Measurements from ENCODE around the gene SERPIND1.
A peak's percentile ranks its signal among the peaks of the same experiment; 100 is the strongest.
"Not testable (repeated sequence)": the region's sequence is repeated elsewhere in the genome, so short reads cannot be mapped to it uniquely, and the experiment has no call there.

Gene SERPIND1

GRCh38 chr22:20766530-20766929 is 7.4 kb upstream of the SERPIND1 start:
- DNase-seq (ENCODE audit: low read depth, low spot score): no peak
- no peak overlapping the region for H3K4me3 ChIP-seq (ENCODE audit: low read length)

GRCh38 chr22:20769496-20769826 is 4.5 kb upstream of the SERPIND1 start:
- H3K4me3 ChIP-seq (ENCODE audit: low read length); DNase-seq (ENCODE audit: low read depth, low spot score): not testable (repeated sequence)

- H3K4me3 ChIP-seq (ENCODE audit: low read length): no peak overlapping the region
- DNase-seq (ENCODE audit: low read depth, low spot score): no peak
Observed at GRCh38 chr22:20771918-20772625, 1.8 kb upstream of the SERPIND1 start.

GRCh38 chr22:20774882-20775281 is 969 bp downstream of the SERPIND1 start:
- H3K4me3 ChIP-seq (ENCODE audit: low read length): no peak overlapping the region
- DNase-seq (ENCODE audit: low read depth, low spot score): no peak

GRCh38 chr22:20775342-20775895 is 1.5 kb downstream of the SERPIND1 start:
- DNase-seq (ENCODE audit: low read depth, low spot score): no peak
- H3K4me3 ChIP-seq (ENCODE audit: low read length): no peak overlapping the region

- no peak overlapping the region for H3K4me3 ChIP-seq (ENCODE audit: low read length)
- no peak for DNase-seq (ENCODE audit: low read depth, low spot score)
Observed at GRCh38 chr22:20776624-20777405, 2.9 kb downstream of the SERPIND1 start.

GRCh38 chr22:20777420-20778177 is 3.7 kb downstream of the SERPIND1 start:
- no peak overlapping the region for H3K4me3 ChIP-seq (ENCODE audit: low read length)
- DNase-seq (ENCODE audit: low read depth, low spot score): no peak

GRCh38 chr22:20779014-20779817 is 5.3 kb downstream of the SERPIND1 start:
- no peak for DNase-seq (ENCODE audit: low read depth, low spot score)

GRCh38 chr22:20779818-20780158 is 5.9 kb downstream of the SERPIND1 start:
- no peak for DNase-seq (ENCODE audit: low read depth, low spot score)
- H3K4me3 ChIP-seq (ENCODE audit: low read length): no peak overlapping the region

More at GRCh38 chr22:20779014-20779817, 5.3 kb downstream of the SERPIND1 start:
- H3K4me3 ChIP-seq (ENCODE audit: low read length): no peak overlapping the region

- no peak overlapping the region for H3K4me3 ChIP-seq (ENCODE audit: low read length)
- no peak for DNase-seq (ENCODE audit: low read depth, low spot score)
Observed at GRCh38 chr22:20781272-20781990, 7.5 kb downstream of the SERPIND1 start.

GRCh38 chr22:20782083-20782482 is 8.2 kb downstream of the SERPIND1 start:
- H3K4me3 ChIP-seq (ENCODE audit: low read length): no peak overlapping the region
- no peak for DNase-seq (ENCODE audit: low read depth, low spot score)

GRCh38 chr22:20782596-20783299 is 8.8 kb downstream of the SERPIND1 start:
- DNase-seq (ENCODE audit: low read depth, low spot score): no peak
- H3K4me3 ChIP-seq (ENCODE audit: low read length): no peak overlapping the region

- H3K4me3 ChIP-seq (ENCODE audit: low read length): no peak overlapping the region
- no peak for DNase-seq (ENCODE audit: low read depth, low spot score)
Observed at GRCh38 chr22:20783300-20783673, 9.4 kb downstream of the SERPIND1 start.

- no peak overlapping the region for H3K4me3 ChIP-seq (ENCODE audit: low read length)
- DNase-seq (ENCODE audit: low read depth, low spot score): peak; percentile 63
Observed at GRCh38 chr22:20783844-20784723, 10.2 kb downstream of the SERPIND1 start.

- no peak overlapping the region for H3K4me3 ChIP-seq (ENCODE audit: low read length)
- DNase-seq (ENCODE audit: low read depth, low spot score): no peak
Observed at GRCh38 chr22:20785415-20785814, 11.5 kb downstream of the SERPIND1 start.

GRCh38 chr22:20786048-20786447 is 12.1 kb downstream of the SERPIND1 start:
- H3K4me3 ChIP-seq (ENCODE audit: low read length): no peak overlapping the region
- no peak for DNase-seq (ENCODE audit: low read depth, low spot score)

- no peak for DNase-seq (ENCODE audit: low read depth, low spot score)
- H3K4me3 ChIP-seq (ENCODE audit: low read length): no peak overlapping the region
Observed at GRCh38 chr22:20786536-20786979, 12.6 kb downstream of the SERPIND1 start.
